ENCODE measurements around the gene CD38. TPM values are rescaled to one million over a fixed set of nuclear protein-coding genes. Genes with fewer than 3 reads are reported as not detected.

Gene CD38
- total and polyA plus RNA-seq, 8 donors, result 0.99 to 38.4 (median 1.7) TPM

DNA sequence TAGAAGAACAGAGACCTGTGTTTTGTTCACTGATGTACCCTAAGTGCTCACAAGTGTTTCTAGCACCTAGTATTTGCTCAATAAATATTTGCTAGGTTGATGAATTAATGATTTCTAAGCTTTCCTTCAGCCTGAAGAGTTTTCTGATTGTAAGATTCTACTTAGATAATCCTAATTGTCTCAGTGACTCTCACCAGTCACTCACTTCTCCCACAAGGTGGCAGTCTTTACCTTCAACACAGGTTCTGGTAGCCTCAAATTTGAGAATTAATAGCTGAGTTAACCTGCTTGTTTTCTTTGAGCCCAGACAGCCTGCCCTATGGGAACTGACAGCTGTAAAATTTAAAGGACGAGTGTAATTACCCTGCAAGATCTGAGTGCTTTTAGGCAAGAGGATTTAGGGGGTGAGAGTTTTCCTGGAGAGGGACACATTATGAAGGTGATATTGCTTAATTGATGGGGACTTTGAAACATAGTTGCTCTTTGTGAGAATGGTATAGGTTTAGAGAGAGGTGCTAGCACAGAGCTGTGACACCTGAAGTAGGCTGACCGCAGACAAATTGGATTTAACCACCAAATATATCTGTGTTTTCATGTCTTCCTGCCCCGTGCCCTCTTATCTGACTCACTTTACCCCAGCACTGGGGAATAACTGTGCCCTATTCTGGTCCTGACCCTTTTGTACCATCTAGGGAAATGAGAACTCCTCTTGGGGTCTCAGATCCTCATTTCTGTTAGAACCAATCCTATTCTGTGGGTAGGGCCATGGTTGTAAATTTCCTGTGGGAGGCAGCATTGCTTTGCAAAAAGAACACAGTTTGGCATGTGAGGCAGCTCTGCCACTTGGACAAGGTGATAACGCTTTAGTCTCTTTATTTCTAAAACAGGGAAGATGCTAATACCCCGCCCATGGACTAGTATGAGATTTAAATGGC is 27.7 kb downstream of the CD38 start:
- H3K4me1 ChIP-seq, result peaks cover 0 to 20% of the 10 kb centered on the region in 2 donors
- peak in 2 of 4 donors; percentile 16 to 46 for DNase-seq
- peak; percentile 58 to 64 for TF ChIP-seq CTCF (IDR thresholded peaks at IDR 0.05)
- no peaks in the 10 kb centered on the region for H3K9me3 ChIP-seq
- H3K4me3 ChIP-seq, result no peak overlapping the region
- no peak overlapping the region for H3K27ac ChIP-seq
- ATAC-seq, result peak; percentile 88
- H3K36me3 ChIP-seq, result no peaks in the 10 kb centered on the region
- H3K27me3 ChIP-seq, result peaks cover 0 to 5% of the 10 kb centered on the region in 2 donors
- intact Hi-C loops (cut with DNase I), result loop anchor here in 1 of 2 donors (2.0 to 5.0 kb wide), 2 partner anchors 151 to 196 kb away; no protein-coding TSS in a partner anchor

GRCh38 chr4:15809058-15809457 is 30.9 kb downstream of the CD38 start:
- TF ChIP-seq CTCF (IDR thresholded peaks at IDR 0.05), result no peak
- ATAC-seq, result peak; percentile 58
- Histone ChIP-seq H3K4me3 (peak overlapping the region in 1 of 2 donors; percentile 1), H3K9me3 (no peaks in the 10 kb centered on the region), H3K36me3 (no peaks in the 10 kb centered on the region), H3K4me1 (peaks cover 0 to 26% of the 10 kb centered on the region in 2 donors), H3K27me3 (peaks cover 0 to 5% of the 10 kb centered on the region in 2 donors), H3K27ac (peak overlapping the region in 1 of 2 donors; percentile 72)
- intact Hi-C loops (cut with DNase I), result loop anchor here in 1 of 2 donors (5.0 kb wide), 1 partner anchor 193 kb away; no protein-coding TSS in a partner anchor
- no peak for DNase-seq

DNA sequence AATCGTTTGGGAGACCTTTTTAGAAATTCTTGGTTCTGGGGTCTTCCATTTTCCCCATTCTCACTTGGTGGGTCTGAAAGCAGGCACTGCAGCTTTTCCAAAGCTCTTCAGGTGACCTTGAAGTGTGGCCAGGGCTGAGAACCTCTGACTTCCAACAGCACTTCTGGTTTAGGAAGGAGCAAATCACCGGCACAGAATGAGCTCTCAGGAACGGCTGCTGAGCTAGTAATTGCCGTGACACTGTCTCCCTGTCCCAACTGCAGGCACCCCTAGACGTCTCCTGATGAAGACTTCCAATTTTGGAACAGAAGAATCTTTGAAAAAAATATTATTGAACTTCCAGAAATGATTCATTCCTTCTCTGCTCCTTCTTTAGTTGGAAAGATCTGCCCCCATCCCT is 31.3 kb downstream of the CD38 start:
- ATAC-seq (no peak), DNase-seq (no peak)
- peak overlapping the region in 1 of 2 donors; percentile 72 for H3K27ac ChIP-seq
- H3K9me3 ChIP-seq, result no peaks in the 10 kb centered on the region
- H3K4me1 ChIP-seq, result peaks cover 0 to 26% of the 10 kb centered on the region in 2 donors
- peaks cover 0 to 5% of the 10 kb centered on the region in 2 donors for H3K27me3 ChIP-seq
- no peaks in the 10 kb centered on the region for H3K36me3 ChIP-seq
- intact Hi-C loops (cut with DNase I), result loop anchor here in 1 of 2 donors (5.0 kb wide), 1 partner anchor 193 kb away; no protein-coding TSS in a partner anchor
- no peak overlapping the region for H3K4me3 ChIP-seq
- TF ChIP-seq CTCF (IDR thresholded peaks at IDR 0.05), result no peak

- Histone ChIP-seq H3K4me1 (peaks cover 0 to 20% of the 10 kb centered on the region in 2 donors), H3K9me3 (no peaks in the 10 kb centered on the region), H3K27me3 (no peaks in the 10 kb centered on the region), H3K36me3 (no peaks in the 10 kb centered on the region), H3K27ac (no peak overlapping the region), H3K4me3 (no peak overlapping the region)
- no peak for TF ChIP-seq CTCF (IDR thresholded peaks at IDR 0.05)
- ATAC-seq (peak; percentile 67), DNase-seq (peak in 1 of 4 donors; percentile 5)
- intact Hi-C loops (cut with DNase I), result no loop called here
Observed at GRCh38 chr4:15811703-15812337, 33.7 kb downstream of the CD38 start.

Measured in left lung (tissue), 10 donors.